ENCODE measurements around the gene RALB. TPM values are rescaled to one million over a fixed set of nuclear protein-coding genes. Genes with fewer than 3 reads are reported as not detected.

RALB gene
- total RNA-seq, 1 donor from 2014 or later, result 45.2 TPM

DNA sequence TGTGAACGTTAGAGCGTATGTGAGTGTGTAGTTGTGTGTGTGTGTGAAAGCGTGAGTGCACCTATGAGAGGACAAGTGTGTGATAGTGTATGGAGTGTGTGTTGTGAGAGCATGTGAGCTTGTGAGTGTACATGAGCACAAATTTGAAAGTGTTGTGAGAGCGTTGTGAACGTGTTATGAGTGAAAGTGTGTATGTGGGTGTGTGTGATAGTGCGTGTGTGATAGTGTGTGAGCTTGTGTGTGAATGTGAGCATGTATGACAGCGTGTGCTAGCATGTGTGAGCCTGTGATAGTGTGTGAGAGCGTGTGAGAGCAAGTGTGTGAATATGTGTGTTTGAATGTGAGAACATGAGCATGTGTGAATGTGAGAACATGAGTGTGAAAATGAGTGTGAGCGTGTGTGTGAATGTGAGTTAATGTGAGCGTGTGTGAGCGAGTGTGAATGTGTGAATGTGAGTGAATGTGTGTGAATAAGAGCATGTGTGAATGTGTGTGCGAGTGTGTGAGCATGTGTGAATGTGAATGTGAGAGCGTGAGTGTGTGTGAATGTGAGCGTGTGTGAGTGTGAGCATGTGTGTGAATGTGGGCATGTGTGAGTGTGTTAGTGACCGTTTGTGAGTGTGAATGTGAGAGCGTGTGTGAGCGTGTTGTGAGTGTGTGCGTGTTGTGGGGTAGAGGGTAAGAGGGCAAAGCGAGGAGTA is 25.0 kb downstream of the RALB start:
- no peak for DNase-seq (ENCODE audit: low read depth)
- Histone ChIP-seq H3K27me3 (ENCODE audit: control insufficient read depth, insufficient read depth, low read length) (no peaks in the 10 kb centered on the region), H3K36me3 (ENCODE audit: control insufficient read depth, insufficient read depth, low read length) (no peaks in the 10 kb centered on the region), H3K4me3 (ENCODE audit: low read depth, low read length) (no peak overlapping the region)
- TF ChIP-seq, protein P1, sequence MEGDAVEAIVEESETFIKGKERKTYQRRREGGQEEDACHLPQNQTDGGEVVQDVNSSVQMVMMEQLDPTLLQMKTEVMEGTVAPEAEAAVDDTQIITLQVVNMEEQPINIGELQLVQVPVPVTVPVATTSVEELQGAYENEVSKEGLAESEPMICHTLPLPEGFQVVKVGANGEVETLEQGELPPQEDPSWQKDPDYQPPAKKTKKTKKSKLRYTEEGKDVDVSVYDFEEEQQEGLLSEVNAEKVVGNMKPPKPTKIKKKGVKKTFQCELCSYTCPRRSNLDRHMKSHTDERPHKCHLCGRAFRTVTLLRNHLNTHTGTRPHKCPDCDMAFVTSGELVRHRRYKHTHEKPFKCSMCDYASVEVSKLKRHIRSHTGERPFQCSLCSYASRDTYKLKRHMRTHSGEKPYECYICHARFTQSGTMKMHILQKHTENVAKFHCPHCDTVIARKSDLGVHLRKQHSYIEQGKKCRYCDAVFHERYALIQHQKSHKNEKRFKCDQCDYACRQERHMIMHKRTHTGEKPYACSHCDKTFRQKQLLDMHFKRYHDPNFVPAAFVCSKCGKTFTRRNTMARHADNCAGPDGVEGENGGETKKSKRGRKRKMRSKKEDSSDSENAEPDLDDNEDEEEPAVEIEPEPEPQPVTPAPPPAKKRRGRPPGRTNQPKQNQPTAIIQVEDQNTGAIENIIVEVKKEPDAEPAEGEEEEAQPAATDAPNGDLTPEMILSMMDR (IDR thresholded peaks at IDR 0.05; ENCODE audit: insufficient read depth, low read length, poor library complexity, severe bottlenecking), result no peak

DNA sequence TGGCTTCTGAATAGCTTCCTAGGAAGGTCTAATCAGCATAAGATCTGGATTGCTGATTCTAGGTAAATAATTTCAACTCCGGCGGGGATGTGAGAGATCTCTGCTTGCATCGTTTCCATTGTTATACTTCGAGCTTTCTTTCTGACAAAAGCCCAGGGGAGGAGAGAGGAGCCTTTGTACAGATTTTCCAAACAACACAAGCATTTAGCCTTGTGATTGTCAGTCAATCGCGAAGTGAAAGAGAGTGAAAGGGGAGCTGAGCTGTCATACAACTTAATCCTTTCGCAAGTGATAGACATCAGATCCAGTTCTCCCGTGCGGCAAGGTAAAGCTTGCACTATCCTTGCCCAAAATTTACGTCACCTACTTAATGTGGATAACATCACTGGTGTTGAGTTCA is 26.2 kb downstream of the RALB start:
- H3K27me3 ChIP-seq (ENCODE audit: control insufficient read depth, insufficient read depth, low read length), result no peaks in the 10 kb centered on the region
- DNase-seq (ENCODE audit: low read depth), result no peak
- H3K4me3 ChIP-seq (ENCODE audit: low read depth, low read length), result no peak overlapping the region
- TF ChIP-seq, protein P1 (IDR thresholded peaks at IDR 0.05; ENCODE audit: insufficient read depth, low read length, poor library complexity, severe bottlenecking), result no peak
- no peaks in the 10 kb centered on the region for H3K36me3 ChIP-seq (ENCODE audit: control insufficient read depth, insufficient read depth, low read length)

DNA sequence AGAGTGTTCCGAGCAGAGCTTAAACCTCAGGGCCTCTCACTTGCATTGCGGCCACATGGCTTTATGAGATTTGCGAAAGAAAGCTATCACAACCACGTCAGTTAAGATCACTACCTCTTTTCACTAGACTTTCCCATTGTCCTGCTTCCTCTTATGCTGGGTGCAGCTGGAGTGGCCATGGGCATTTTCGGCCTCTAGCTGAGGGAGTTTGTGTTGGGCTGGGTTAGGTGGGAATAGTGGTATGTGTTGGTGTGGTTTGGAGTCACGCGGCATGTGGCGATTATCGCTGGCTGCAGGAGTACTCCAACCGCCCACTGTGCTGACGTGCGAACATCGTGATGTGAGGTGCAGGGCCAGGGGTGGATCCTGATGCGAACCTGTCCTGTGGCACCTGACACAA is 27.1 kb downstream of the RALB start:
- DNase-seq (ENCODE audit: low read depth), result no peak
- Histone ChIP-seq H3K36me3 (ENCODE audit: control insufficient read depth, insufficient read depth, low read length) (no peaks in the 10 kb centered on the region), H3K27me3 (ENCODE audit: control insufficient read depth, insufficient read depth, low read length) (no peaks in the 10 kb centered on the region), H3K4me3 (ENCODE audit: low read depth, low read length) (no peak overlapping the region)
- TF ChIP-seq, protein P1 (IDR thresholded peaks at IDR 0.05; ENCODE audit: insufficient read depth, low read length, poor library complexity, severe bottlenecking), result no peak

DNA sequence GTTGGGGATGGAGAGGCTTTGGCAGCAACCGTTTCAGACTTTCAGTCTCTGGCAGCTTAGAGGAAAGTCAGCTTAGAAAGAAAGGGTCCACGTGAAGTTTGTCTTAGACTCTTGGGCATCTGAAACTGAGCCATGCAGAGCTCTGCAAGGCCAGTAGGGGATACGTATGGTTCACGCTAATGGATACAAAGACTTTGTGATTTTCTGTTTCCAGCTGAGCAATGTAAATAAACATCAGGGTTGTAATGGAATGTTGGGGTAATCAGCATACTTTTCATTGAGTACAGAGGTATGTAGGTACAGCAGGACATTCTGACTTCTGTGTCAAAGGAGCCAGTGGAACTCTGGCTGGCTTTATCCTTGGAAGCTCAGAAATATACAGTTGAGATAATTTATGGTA is 31.0 kb downstream of the RALB start:
- peak; percentile 10 for DNase-seq (ENCODE audit: low read depth)
- Histone ChIP-seq H3K27me3 (ENCODE audit: control insufficient read depth, insufficient read depth, low read length) (no peaks in the 10 kb centered on the region), H3K36me3 (ENCODE audit: control insufficient read depth, insufficient read depth, low read length) (no peaks in the 10 kb centered on the region), H3K4me3 (ENCODE audit: low read depth, low read length) (no peak overlapping the region)
- TF ChIP-seq, protein P1 (IDR thresholded peaks at IDR 0.05; ENCODE audit: insufficient read depth, low read length, poor library complexity, severe bottlenecking), result peak; percentile 36

DNA sequence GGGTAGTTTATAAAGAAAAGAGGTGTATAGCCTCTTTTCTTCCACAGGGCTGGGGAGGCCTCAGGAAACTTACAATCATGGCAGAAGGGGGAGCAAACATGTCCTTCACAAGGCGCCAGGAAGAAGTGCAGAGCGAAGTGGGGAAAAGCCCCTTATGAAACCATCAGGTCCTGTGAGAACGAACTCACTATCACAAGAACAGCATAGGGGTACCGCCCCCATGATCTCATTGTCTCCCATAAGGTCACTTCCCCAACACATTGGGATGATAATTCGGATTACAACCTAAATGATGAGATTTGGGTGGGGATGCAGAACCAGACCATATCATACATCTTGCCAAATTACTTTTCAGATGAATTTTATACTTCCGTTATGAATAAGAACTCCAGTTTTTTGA is 32.4 kb downstream of the RALB start:
- Histone ChIP-seq H3K27me3 (ENCODE audit: control insufficient read depth, insufficient read depth, low read length) (no peaks in the 10 kb centered on the region), H3K36me3 (ENCODE audit: control insufficient read depth, insufficient read depth, low read length) (no peaks in the 10 kb centered on the region), H3K4me3 (ENCODE audit: low read depth, low read length) (no peak overlapping the region)
- TF ChIP-seq, protein P1 (IDR thresholded peaks at IDR 0.05; ENCODE audit: insufficient read depth, low read length, poor library complexity, severe bottlenecking), result no peak
- no peak for DNase-seq (ENCODE audit: low read depth)
